Gastroesophageal sphincter (tissue), 3 donors: ENCODE data around the gene VSIG10L.

Source experiments
- EP300 ChIP-seq: sonication (generic); formaldehyde crosslinking; IDR thresholded peaks from one replicate; pipeline ENCODE4 v1.6.1; 2017; ENCODE audit warnings: antibody characterized with exemption, mild to moderate bottlenecking
- POLR2A ChIP-seq, 2 donors: fragments of 450-650 bp; IDR thresholded peaks; one replicate each; pipeline ENCODE4 v1.6.1; 2017; ENCODE audit warnings: antibody characterized with exemption in 2 of 2, mild to moderate bottlenecking in 2 of 2, moderate library complexity in 1 of 2
- TF ChIP-seq, protein P1 (sequence below), 4 experiments: fragments of 200-600 bp in 2 of 4; fragments of 450-650 bp in 2 of 4; sonication (generic) in 1 of 4; IDR thresholded peaks; one replicate each; pipeline ENCODE4 v1.5.1; 2017 to 2019; ENCODE audit warnings: antibody characterized with exemption in 4 of 4, mild to moderate bottlenecking in 2 of 4, moderate library complexity in 2 of 4

DNA sequence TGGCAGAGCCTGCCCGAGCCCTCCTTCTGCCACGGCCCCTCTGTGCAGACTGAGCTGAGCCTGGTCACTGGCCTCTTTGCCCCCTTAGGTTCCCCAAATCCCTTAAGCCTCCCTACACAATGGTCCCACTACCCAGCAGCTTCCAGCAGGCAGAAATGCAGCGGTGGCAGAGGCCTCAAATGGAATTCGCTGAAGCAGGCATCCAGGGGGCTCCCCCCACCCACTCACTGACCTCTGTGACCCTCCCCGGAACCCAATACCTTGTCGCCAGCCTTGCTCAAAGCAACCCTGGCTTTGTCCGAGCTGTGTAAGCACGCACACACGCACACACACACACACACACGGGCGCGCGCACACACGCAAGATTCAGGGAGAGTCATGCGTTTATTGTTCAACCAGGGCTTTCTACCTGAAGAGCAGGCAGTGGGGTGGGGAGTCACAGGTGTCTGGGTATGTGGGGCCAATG is 46.0 kb upstream of the VSIG10L start, which contains the start of gene LIM2:
- TF ChIP-seq, protein P1, sequence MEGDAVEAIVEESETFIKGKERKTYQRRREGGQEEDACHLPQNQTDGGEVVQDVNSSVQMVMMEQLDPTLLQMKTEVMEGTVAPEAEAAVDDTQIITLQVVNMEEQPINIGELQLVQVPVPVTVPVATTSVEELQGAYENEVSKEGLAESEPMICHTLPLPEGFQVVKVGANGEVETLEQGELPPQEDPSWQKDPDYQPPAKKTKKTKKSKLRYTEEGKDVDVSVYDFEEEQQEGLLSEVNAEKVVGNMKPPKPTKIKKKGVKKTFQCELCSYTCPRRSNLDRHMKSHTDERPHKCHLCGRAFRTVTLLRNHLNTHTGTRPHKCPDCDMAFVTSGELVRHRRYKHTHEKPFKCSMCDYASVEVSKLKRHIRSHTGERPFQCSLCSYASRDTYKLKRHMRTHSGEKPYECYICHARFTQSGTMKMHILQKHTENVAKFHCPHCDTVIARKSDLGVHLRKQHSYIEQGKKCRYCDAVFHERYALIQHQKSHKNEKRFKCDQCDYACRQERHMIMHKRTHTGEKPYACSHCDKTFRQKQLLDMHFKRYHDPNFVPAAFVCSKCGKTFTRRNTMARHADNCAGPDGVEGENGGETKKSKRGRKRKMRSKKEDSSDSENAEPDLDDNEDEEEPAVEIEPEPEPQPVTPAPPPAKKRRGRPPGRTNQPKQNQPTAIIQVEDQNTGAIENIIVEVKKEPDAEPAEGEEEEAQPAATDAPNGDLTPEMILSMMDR (IDR thresholded peaks at IDR 0.05): no peak
- TF ChIP-seq EP300 (no peak), POLR2A (IDR thresholded peaks at IDR 0.05) (no peak)
